SK-N-SH treated with all-trans-retinoic acid at 6 μM for 48 hours (cell line): Measurements from ENCODE around the gene LONRF2.

ENCODE experiments used
- ATAC-seq: fragments of 200-7000 bp; cut with Tn5 transposase; 3 replicates; pipeline ENCODE4 v1.9.1; 2020; ENCODE audit warnings: mild to moderate bottlenecking, moderate library complexity
- ARNTL ChIP-seq: fragments of 450-650 bp; formaldehyde crosslinking; IDR thresholded peaks from 2 replicates; pipeline ENCODE4 v1.5.0; 2020; ENCODE audit warnings: low read depth, mild to moderate bottlenecking, moderate library complexity, borderline replicate concordance
- BACH2 ChIP-seq: fragments of 250-450 bp; sonication (Bioruptor Pico); IDR thresholded peaks from 2 replicates; pipeline ENCODE4 v1.9.0; 2021; ENCODE audit warnings: mild to moderate bottlenecking, borderline replicate concordance
- CSDC2 ChIP-seq: fragments of 250-450 bp; sonication (Bioruptor Pico); IDR thresholded peaks from 2 replicates; pipeline ENCODE4 v1.5.0; 2020; ENCODE audit warnings: mild to moderate bottlenecking, moderate library complexity
- CSRNP3 ChIP-seq: fragments of 250-450 bp; sonication (Bioruptor Pico); IDR thresholded peaks from 2 replicates; pipeline ENCODE4 v1.5.1; 2021; ENCODE audit warnings: mild to moderate bottlenecking, moderate library complexity
- ESRRG ChIP-seq: fragments of 250-450 bp; sonication (Bioruptor Pico); IDR thresholded peaks from 2 replicates; pipeline ENCODE4 v1.6.1; 2021; ENCODE audit warnings: mild to moderate bottlenecking
- GLIS3 ChIP-seq: fragments of 250-450 bp; sonication (Bioruptor Pico); IDR thresholded peaks from 2 replicates; pipeline ENCODE4 v1.5.0; 2020; ENCODE audit warnings: mild to moderate bottlenecking, moderate library complexity
- ISL1 ChIP-seq: fragments of 250-450 bp; sonication (Bioruptor Pico); IDR thresholded peaks from 2 replicates; pipeline ENCODE4 v2.1.2; 2022; ENCODE audit warnings: mild to moderate bottlenecking, moderate library complexity
- OSR1 ChIP-seq: fragments of 250-450 bp; sonication (Bioruptor Pico); IDR thresholded peaks from 2 replicates; pipeline ENCODE4 v1.8.0; 2022; ENCODE audit warnings: moderate library complexity, mild to moderate bottlenecking, inconsistent platforms
- PATZ1 ChIP-seq: fragments of 250-450 bp; sonication (Bioruptor Pico); IDR thresholded peaks from 2 replicates; pipeline ENCODE4 v1.8.0; 2020; ENCODE audit warnings: mild to moderate bottlenecking, moderate library complexity, borderline replicate concordance
- PPARA ChIP-seq: fragments of 250-450 bp; sonication (Bioruptor Pico); IDR thresholded peaks from 2 replicates; pipeline ENCODE4 v1.5.0; 2020; ENCODE audit warnings: mild to moderate bottlenecking, borderline replicate concordance
- SNAI2 ChIP-seq: fragments of 250-450 bp; sonication (Bioruptor Pico); IDR thresholded peaks from 2 replicates; pipeline ENCODE4 v1.5.0; 2020; ENCODE audit warnings: mild to moderate bottlenecking, moderate library complexity
- TCF4 ChIP-seq: fragments of 250-450 bp; sonication (Bioruptor Pico); IDR thresholded peaks from 2 replicates; pipeline ENCODE4 v1.8.0; 2021; ENCODE audit warnings: mild to moderate bottlenecking, moderate library complexity, borderline replicate concordance
- TSHZ2 ChIP-seq: fragments of 250-450 bp; sonication (Bioruptor Pico); IDR thresholded peaks from 2 replicates; pipeline ENCODE4 v1.5.0; 2020; ENCODE audit warnings: mild to moderate bottlenecking, moderate library complexity
- ZC3H10 ChIP-seq: fragments of 250-450 bp; sonication (Bioruptor Pico); IDR thresholded peaks from 2 replicates; pipeline ENCODE4 v1.5.1; 2021; ENCODE audit warnings: mild to moderate bottlenecking, moderate library complexity
- ZFP3 ChIP-seq: fragments of 250-450 bp; sonication (Bioruptor Pico); IDR thresholded peaks from 2 replicates; pipeline ENCODE4 v1.5.0; 2020; ENCODE audit warnings: mild to moderate bottlenecking, moderate library complexity
- ZFP30 ChIP-seq: fragments of 450-650 bp; formaldehyde crosslinking; IDR thresholded peaks from 2 replicates; pipeline ENCODE4 v1.5.0; 2022; ENCODE audit warnings: mild to moderate bottlenecking, moderate library complexity
- ZNF565 ChIP-seq: fragments of 450-650 bp; formaldehyde crosslinking; conservative IDR thresholded peaks from 2 replicates; pipeline ENCODE4 v1.5.0; 2020; ENCODE audit warnings: low read depth, mild to moderate bottlenecking, moderate library complexity
- ZNF70 ChIP-seq: fragments of 450-650 bp; formaldehyde crosslinking; IDR thresholded peaks from 2 replicates; pipeline ENCODE4 v1.5.0; 2020; ENCODE audit warnings: mild to moderate bottlenecking, moderate library complexity
- ZNF8 ChIP-seq: fragments of 450-650 bp; formaldehyde crosslinking; IDR thresholded peaks from 2 replicates; pipeline ENCODE4 v1.5.0; 2020; ENCODE audit warnings: mild to moderate bottlenecking, moderate library complexity
- TF ChIP-seq, protein P1 (sequence below): fragments of 250-450 bp; sonication (Bioruptor Pico); IDR thresholded peaks from 2 replicates; pipeline ENCODE4 v1.8.0; 2021; ENCODE audit warnings: low read depth, mild to moderate bottlenecking, moderate library complexity, borderline replicate concordance

LONRF2 gene

DNA sequence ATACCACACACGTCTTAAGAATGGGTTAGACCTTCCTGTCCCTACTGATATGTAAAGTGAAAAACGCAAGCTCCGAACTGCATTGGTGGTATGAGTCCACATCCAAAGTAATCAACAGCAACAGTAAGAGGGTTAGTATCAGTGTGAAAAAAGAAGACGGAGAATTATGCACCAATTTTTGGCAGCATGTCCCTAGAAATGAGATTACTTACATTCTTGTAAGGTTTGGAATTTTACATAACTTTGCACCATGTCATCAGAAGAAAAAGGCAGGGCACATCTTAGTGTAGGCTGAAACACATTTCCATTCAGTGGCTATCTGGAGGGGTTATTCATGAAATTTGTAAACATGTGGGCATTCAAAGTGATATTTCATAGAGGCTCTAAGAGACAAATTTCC lies 88.2 kb downstream of the LONRF2 start:
- TF ChIP-seq OSR1 (CRISPR knock-in tag) = no peak
- TF ChIP-seq BACH2 (CRISPR knock-in tag) = no peak
- no peak for TF ChIP-seq TSHZ2 (CRISPR knock-in tag)
- TF ChIP-seq CSRNP3 (CRISPR knock-in tag) = no peak
- TF ChIP-seq ARNTL (CRISPR knock-in tag) = no peak
- no peak for TF ChIP-seq ZNF565
- TF ChIP-seq ZFP3 (CRISPR knock-in tag) = no peak
- no peak for TF ChIP-seq ESRRG (CRISPR knock-in tag)
- no peak for TF ChIP-seq ISL1 (CRISPR knock-in tag)
- TF ChIP-seq ZC3H10 (CRISPR knock-in tag) = no peak
- no peak for TF ChIP-seq PPARA (CRISPR knock-in tag)
- no peak for TF ChIP-seq PATZ1 (CRISPR knock-in tag)
- TF ChIP-seq TCF4 (CRISPR knock-in tag) = no peak
- no peak for TF ChIP-seq GLIS3 (CRISPR knock-in tag)
- TF ChIP-seq CSDC2 (CRISPR knock-in tag) = no peak
- ATAC-seq = no peak; the same call in 2 of the 3 replicates

DNA sequence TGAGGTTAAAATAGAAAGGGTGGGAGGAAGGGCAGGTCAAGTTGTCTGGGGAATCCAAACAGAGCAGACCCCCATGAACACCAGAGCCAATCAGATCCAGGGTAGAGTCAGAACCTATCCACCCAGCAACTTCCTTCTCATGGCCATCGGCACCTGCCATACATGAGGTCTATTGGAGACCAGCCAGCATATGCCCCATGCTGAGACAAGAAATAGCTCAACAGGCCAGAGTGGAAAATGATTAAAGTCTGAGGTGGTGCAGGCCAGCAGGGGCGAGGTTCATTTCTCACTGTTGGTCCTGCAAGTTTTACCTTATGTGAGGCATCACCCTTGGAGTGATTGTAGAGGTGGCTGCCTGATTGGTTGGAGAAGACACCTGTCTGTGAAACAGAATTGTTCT lies 89.2 kb downstream of the LONRF2 start:
- TF ChIP-seq SNAI2 (CRISPR knock-in tag) (no peak), ZC3H10 (CRISPR knock-in tag) (no peak), CSDC2 (CRISPR knock-in tag) (no peak), PPARA (CRISPR knock-in tag) (no peak), OSR1 (CRISPR knock-in tag) (no peak), BACH2 (CRISPR knock-in tag) (no peak), ZNF8 (CRISPR knock-in tag) (no peak)
- no peak for ATAC-seq

DNA sequence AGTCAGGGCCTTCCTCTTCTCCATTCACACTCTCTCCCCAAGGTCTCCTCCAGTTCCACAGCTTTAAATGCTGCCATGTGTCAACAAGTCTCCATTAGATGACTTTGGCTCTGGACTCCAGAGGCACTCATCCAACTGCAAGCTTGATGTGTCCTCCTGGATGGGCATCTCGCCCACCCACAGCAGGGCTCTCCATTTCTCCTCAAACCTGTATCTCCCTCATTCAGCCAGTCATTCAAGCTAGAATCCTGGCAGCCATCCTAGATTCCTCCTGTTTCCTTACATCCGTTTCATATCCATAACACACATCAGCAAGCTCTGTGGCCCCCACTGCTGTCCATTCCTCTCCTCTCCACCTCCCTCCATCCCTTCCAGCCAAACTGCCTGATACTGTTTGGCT lies 91.5 kb downstream of the LONRF2 start:
- TF ChIP-seq TCF4 (CRISPR knock-in tag) = no peak
- no peak for TF ChIP-seq CSRNP3 (CRISPR knock-in tag)
- TF ChIP-seq ESRRG (CRISPR knock-in tag) = no peak
- TF ChIP-seq, protein P1, sequence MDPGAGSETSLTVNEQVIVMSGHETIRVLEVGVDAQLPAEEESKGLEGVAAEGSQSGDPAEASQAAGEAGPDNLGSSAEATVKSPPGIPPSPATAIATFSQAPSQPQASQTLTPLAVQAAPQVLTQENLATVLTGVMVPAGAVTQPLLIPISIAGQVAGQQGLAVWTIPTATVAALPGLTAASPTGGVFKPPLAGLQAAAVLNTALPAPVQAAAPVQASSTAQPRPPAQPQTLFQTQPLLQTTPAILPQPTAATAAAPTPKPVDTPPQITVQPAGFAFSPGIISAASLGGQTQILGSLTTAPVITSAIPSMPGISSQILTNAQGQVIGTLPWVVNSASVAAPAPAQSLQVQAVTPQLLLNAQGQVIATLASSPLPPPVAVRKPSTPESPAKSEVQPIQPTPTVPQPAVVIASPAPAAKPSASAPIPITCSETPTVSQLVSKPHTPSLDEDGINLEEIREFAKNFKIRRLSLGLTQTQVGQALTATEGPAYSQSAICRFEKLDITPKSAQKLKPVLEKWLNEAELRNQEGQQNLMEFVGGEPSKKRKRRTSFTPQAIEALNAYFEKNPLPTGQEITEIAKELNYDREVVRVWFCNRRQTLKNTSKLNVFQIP (CRISPR knock-in tag) = no peak
- TF ChIP-seq ZNF70 (CRISPR knock-in tag) = no peak
- TF ChIP-seq PPARA (CRISPR knock-in tag) = no peak
- TF ChIP-seq ZNF8 (CRISPR knock-in tag) = no peak
- TF ChIP-seq ZC3H10 (CRISPR knock-in tag) = no peak
- no peak for TF ChIP-seq TSHZ2 (CRISPR knock-in tag)
- no peak for TF ChIP-seq PATZ1 (CRISPR knock-in tag)
- TF ChIP-seq ZFP3 (CRISPR knock-in tag) = no peak
- TF ChIP-seq ARNTL (CRISPR knock-in tag) = no peak
- no peak for TF ChIP-seq ZNF565
- TF ChIP-seq CSDC2 (CRISPR knock-in tag) = no peak
- TF ChIP-seq BACH2 (CRISPR knock-in tag) = no peak
- TF ChIP-seq GLIS3 (CRISPR knock-in tag) = no peak
- no peak for TF ChIP-seq ISL1 (CRISPR knock-in tag)
- TF ChIP-seq OSR1 (CRISPR knock-in tag) = no peak
- no peak for TF ChIP-seq ZFP30 (CRISPR knock-in tag)
- no peak for ATAC-seq
